Gastrocnemius medialis (tissue), 4 donors: ENCODE measurements around the gene RNU5B-1.
"Not testable (repeated sequence)": the region's sequence is repeated elsewhere in the genome, so short reads cannot be mapped to it uniquely, and the experiment has no call there.

Experiments
- POLR2A ChIP-seq, 2 donors: fragments of 450-650 bp; IDR thresholded peaks; one replicate each; pipeline ENCODE4 v1.6.1; 2017; ENCODE audit warnings: antibody characterized with exemption in 2 of 2, mild to moderate bottlenecking in 2 of 2, moderate library complexity in 2 of 2
- TF ChIP-seq, protein P1 (sequence below), 5 experiments: fragments of 450-650 bp in 3 of 5; fragments of 200-600 bp in 2 of 5; sonication (generic) in 2 of 5; IDR thresholded peaks in 4 of 5; conservative IDR thresholded peaks in 1 of 5; 1 replicate in 4 of 5; 2 replicates in 1 of 5; pipeline ENCODE4 v1.5.1; 2016 to 2019; ENCODE audit warnings: antibody characterized with exemption in 5 of 5, mild to moderate bottlenecking in 3 of 5, moderate library complexity in 3 of 5

DNA sequence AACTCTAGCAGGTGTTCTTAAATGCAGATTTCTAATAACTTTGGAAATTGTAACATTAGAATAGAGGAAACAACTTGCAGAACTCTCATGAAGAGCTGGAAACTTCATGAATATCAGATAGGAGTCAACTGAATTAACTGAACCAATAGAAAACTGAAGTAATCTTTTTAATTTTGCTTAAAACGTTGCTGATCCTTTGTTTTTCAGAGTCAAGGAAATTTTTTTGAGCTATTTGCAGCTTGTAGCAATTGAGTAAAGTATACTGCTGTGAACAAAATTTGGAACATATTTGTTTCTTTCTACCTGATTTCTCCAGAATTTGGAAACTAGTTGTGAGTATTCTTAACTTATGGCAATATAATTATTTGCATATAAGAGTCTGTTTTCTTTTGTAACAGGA is 47.5 kb downstream of the RNU5B-1 start:
- TF ChIP-seq, protein P1, sequence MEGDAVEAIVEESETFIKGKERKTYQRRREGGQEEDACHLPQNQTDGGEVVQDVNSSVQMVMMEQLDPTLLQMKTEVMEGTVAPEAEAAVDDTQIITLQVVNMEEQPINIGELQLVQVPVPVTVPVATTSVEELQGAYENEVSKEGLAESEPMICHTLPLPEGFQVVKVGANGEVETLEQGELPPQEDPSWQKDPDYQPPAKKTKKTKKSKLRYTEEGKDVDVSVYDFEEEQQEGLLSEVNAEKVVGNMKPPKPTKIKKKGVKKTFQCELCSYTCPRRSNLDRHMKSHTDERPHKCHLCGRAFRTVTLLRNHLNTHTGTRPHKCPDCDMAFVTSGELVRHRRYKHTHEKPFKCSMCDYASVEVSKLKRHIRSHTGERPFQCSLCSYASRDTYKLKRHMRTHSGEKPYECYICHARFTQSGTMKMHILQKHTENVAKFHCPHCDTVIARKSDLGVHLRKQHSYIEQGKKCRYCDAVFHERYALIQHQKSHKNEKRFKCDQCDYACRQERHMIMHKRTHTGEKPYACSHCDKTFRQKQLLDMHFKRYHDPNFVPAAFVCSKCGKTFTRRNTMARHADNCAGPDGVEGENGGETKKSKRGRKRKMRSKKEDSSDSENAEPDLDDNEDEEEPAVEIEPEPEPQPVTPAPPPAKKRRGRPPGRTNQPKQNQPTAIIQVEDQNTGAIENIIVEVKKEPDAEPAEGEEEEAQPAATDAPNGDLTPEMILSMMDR (IDR thresholded peaks at IDR 0.05 in 4 of 5, conservative IDR thresholded peaks at IDR 0.05 in 1 of 5), result not testable (repeated sequence)
- not testable (repeated sequence) for TF ChIP-seq POLR2A (IDR thresholded peaks at IDR 0.05)
